Mesendoderm (in vitro differentiated cells): ENCODE data around the gene SERTAD2.

Source experiments
- DNase-seq: peaks from one replicate; pipeline ENCODE4 v3.0.0; 2013
- H2AK5ac ChIP-seq: 2 replicates; pipeline ENCODE4 v1.6.1; 2013; ENCODE audit warnings: low read length, inconsistent platforms
- H2BK120ac ChIP-seq: 2 replicates; pipeline ENCODE4 v1.6.1; 2013; ENCODE audit warnings: low read depth, mild to moderate bottlenecking, low read length, moderate library complexity, mixed read lengths
- H2BK15ac ChIP-seq: replicated peaks from 2 replicates; pipeline ENCODE4 v1.6.1; 2013; ENCODE audit warnings: low read depth, mild to moderate bottlenecking, moderate library complexity
- H2BK5ac ChIP-seq: 2 replicates; pipeline ENCODE4 v1.6.1; 2013; ENCODE audit warnings: low read length, inconsistent platforms
- H3K18ac ChIP-seq: 2 replicates; pipeline ENCODE4 v1.6.1; 2013; ENCODE audit warnings: mild to moderate bottlenecking, low read length, mixed read lengths
- H3K23ac ChIP-seq: one replicate; pipeline ENCODE4 v1.6.1; 2013; ENCODE audit warnings: low read length
- H3K27ac ChIP-seq: 2 replicates; pipeline ENCODE4 v1.5.1; 2013; ENCODE audit warnings: low read depth, mild to moderate bottlenecking, inconsistent platforms, low read length, moderate library complexity
- H3K27me3 ChIP-seq: 2 replicates; pipeline ENCODE4 v1.6.1; 2013; ENCODE audit warnings: low read length, control low read depth, mild to moderate bottlenecking, inconsistent platforms; ENCODE audit not compliant: insufficient read depth, poor library complexity
- H3K36me3 ChIP-seq: 2 replicates; pipeline ENCODE4 v1.6.1; 2013; ENCODE audit warnings: low read length, inconsistent platforms; ENCODE audit not compliant: control insufficient read depth, insufficient read depth
- H3K4ac ChIP-seq: one replicate; pipeline ENCODE4 v1.6.1; 2013; ENCODE audit warnings: low read depth, mild to moderate bottlenecking, low read length, moderate library complexity
- H3K4me1 ChIP-seq: 2 replicates; pipeline ENCODE4 v1.6.1; 2013; ENCODE audit warnings: low read depth, low read length, inconsistent platforms; ENCODE audit not compliant: control insufficient read depth
- H3K4me2 ChIP-seq: 2 replicates; pipeline ENCODE4 v1.6.1; 2013; ENCODE audit warnings: low read length
- H3K4me3 ChIP-seq: 2 replicates; pipeline ENCODE4 v1.5.1; 2013; ENCODE audit warnings: mild to moderate bottlenecking, low read length
- H3K56ac ChIP-seq: one replicate; pipeline ENCODE4 v1.6.1; 2013; ENCODE audit warnings: low read length
- H3K79me1 ChIP-seq: 2 replicates; pipeline ENCODE4 v1.6.1; 2013; ENCODE audit warnings: low read length, inconsistent platforms
- H3K79me2 ChIP-seq: 2 replicates; pipeline ENCODE4 v1.6.1; 2013; ENCODE audit warnings: mild to moderate bottlenecking, low read length; ENCODE audit not compliant: control insufficient read depth, insufficient read depth
- H3K9ac ChIP-seq: 2 replicates; pipeline ENCODE4 v1.6.1; 2013; ENCODE audit warnings: low read length, inconsistent platforms
- H4K5ac ChIP-seq: one replicate; pipeline ENCODE4 v1.6.1; 2013; ENCODE audit warnings: low read length
- H4K8ac ChIP-seq: one replicate; pipeline ENCODE4 v1.6.1; 2013; ENCODE audit warnings: low read depth, mild to moderate bottlenecking, control low read depth, low read length, moderate library complexity
- WGBS: extraction: QIAGEN DNeasy Blood & Tissue Kit; methylation state at CpG from one replicate; pipeline ENCODE4 v1.1.7; 2013; ENCODE audit warnings: low lambda C conversion rate, missing lambda C conversion rate; ENCODE audit not compliant: insufficient coverage; ENCODE audit errors: extremely low coverage; 5-methylcytosine and 5-hydroxymethylcytosine counted together

SERTAD2 gene

GRCh38 chr2:64595397-64596176 lies 58.1 kb downstream of the SERTAD2 start:
- DNase-seq: peak; percentile 59
- no peak overlapping the region for H2BK120ac ChIP-seq

GRCh38 chr2:64594226-64594989 lies 59.3 kb downstream of the SERTAD2 start:
- Histone ChIP-seq H3K23ac (no peak overlapping the region), H2BK120ac (no peak overlapping the region), H3K4ac (no peak overlapping the region), H3K56ac (no peak overlapping the region), H3K18ac (no peak overlapping the region), H2AK5ac (no peak overlapping the region), H4K5ac (no peak overlapping the region), H3K79me2 (no peaks in the 10 kb centered on the region), H3K9ac (no peak overlapping the region), H2BK15ac (no peak overlapping the region), H3K27ac (no peak overlapping the region), H3K4me3 (no peak overlapping the region), H3K36me3 (no peaks in the 10 kb centered on the region), H3K4me1 (no peaks in the 10 kb centered on the region), H3K27me3 (no peaks in the 10 kb centered on the region), H3K4me2 (no peak overlapping the region), H2BK5ac (no peak overlapping the region), H4K8ac (no peak overlapping the region), H3K79me1 (no peaks in the 10 kb centered on the region)
- DNase-seq: no peak
- WGBS: no CpG with 5 or more reads among the region's 7 CpGs

More at GRCh38 chr2:64595397-64596176, 58.1 kb downstream of the SERTAD2 start:
- Histone ChIP-seq H3K79me1 (no peaks in the 10 kb centered on the region), H3K4me3 (no peak overlapping the region), H4K8ac (no peak overlapping the region), H3K18ac (no peak overlapping the region), H2AK5ac (no peak overlapping the region), H2BK5ac (no peak overlapping the region), H4K5ac (no peak overlapping the region), H3K4me2 (no peak overlapping the region), H3K23ac (no peak overlapping the region), H3K4ac (no peak overlapping the region), H3K27ac (no peak overlapping the region), H3K27me3 (no peaks in the 10 kb centered on the region), H2BK15ac (no peak overlapping the region), H3K79me2 (no peaks in the 10 kb centered on the region), H3K4me1 (no peaks in the 10 kb centered on the region), H3K36me3 (no peaks in the 10 kb centered on the region), H3K56ac (no peak overlapping the region), H3K9ac (no peak overlapping the region)
- WGBS: no CpG with 5 or more reads among the region's 4 CpGs

- H3K79me2 ChIP-seq: no peaks in the 10 kb centered on the region
- H3K36me3 ChIP-seq: no peaks in the 10 kb centered on the region
- H2BK5ac ChIP-seq: no peak overlapping the region
- no peak overlapping the region for H2BK120ac ChIP-seq
- no peak overlapping the region for H4K8ac ChIP-seq
- H3K9ac ChIP-seq: no peak overlapping the region
- H3K18ac ChIP-seq: no peak overlapping the region
- no peak for DNase-seq
- H3K4ac ChIP-seq: no peak overlapping the region
- H3K4me2 ChIP-seq: no peak overlapping the region
- no peak overlapping the region for H3K23ac ChIP-seq
- H3K27ac ChIP-seq: no peak overlapping the region
- no peak overlapping the region for H3K56ac ChIP-seq
- H3K4me3 ChIP-seq: no peak overlapping the region
- no peaks in the 10 kb centered on the region for H3K79me1 ChIP-seq
- H4K5ac ChIP-seq: no peak overlapping the region
- no peak overlapping the region for H2AK5ac ChIP-seq
- H2BK15ac ChIP-seq: no peak overlapping the region
- WGBS: no CpG with 5 or more reads among the region's 4 CpGs
- no peaks in the 10 kb centered on the region for H3K4me1 ChIP-seq
- no peaks in the 10 kb centered on the region for H3K27me3 ChIP-seq
Measured at GRCh38 chr2:64593035-64593655, 60.6 kb downstream of the SERTAD2 start.

GRCh38 chr2:64591188-64591587 lies 62.5 kb downstream of the SERTAD2 start:
- H3K27me3 ChIP-seq: no peaks in the 10 kb centered on the region
- H4K8ac ChIP-seq: peak overlapping the region; percentile 13
- no peak overlapping the region for H2BK120ac ChIP-seq
- no peak overlapping the region for H3K4me3 ChIP-seq
- no peak overlapping the region for H3K9ac ChIP-seq
- H2BK15ac ChIP-seq: no peak overlapping the region
- no peak overlapping the region for H3K4ac ChIP-seq
- no CpG with 5 or more reads among the region's 4 CpGs for WGBS
- no peak overlapping the region for H3K27ac ChIP-seq
- no peak overlapping the region for H3K56ac ChIP-seq
- DNase-seq: no peak
- H3K4me1 ChIP-seq: no peaks in the 10 kb centered on the region
- H4K5ac ChIP-seq: no peak overlapping the region
- no peak overlapping the region for H3K4me2 ChIP-seq
- H3K79me1 ChIP-seq: no peaks in the 10 kb centered on the region
- no peak overlapping the region for H3K23ac ChIP-seq
- H3K36me3 ChIP-seq: no peaks in the 10 kb centered on the region
- no peak overlapping the region for H3K18ac ChIP-seq
- H3K79me2 ChIP-seq: no peaks in the 10 kb centered on the region
- no peak overlapping the region for H2BK5ac ChIP-seq
- H2AK5ac ChIP-seq: no peak overlapping the region

GRCh38 chr2:64587561-64587960 lies 66.2 kb downstream of the SERTAD2 start:
- H2AK5ac ChIP-seq: no peak overlapping the region
- H2BK15ac ChIP-seq: no peak overlapping the region
- no peaks in the 10 kb centered on the region for H3K79me1 ChIP-seq
- H3K4me1 ChIP-seq: no peaks in the 10 kb centered on the region
- H3K4ac ChIP-seq: no peak overlapping the region
- no peak overlapping the region for H4K5ac ChIP-seq
- no peaks in the 10 kb centered on the region for H3K79me2 ChIP-seq
- no peaks in the 10 kb centered on the region for H3K27me3 ChIP-seq
- no peaks in the 10 kb centered on the region for H3K36me3 ChIP-seq
- no peak overlapping the region for H3K23ac ChIP-seq
- DNase-seq: no peak
- no peak overlapping the region for H2BK120ac ChIP-seq
- H3K56ac ChIP-seq: no peak overlapping the region
- no peak overlapping the region for H3K18ac ChIP-seq
- H2BK5ac ChIP-seq: no peak overlapping the region
- H3K27ac ChIP-seq: no peak overlapping the region
- H4K8ac ChIP-seq: no peak overlapping the region
- H3K4me3 ChIP-seq: no peak overlapping the region
- H3K9ac ChIP-seq: no peak overlapping the region
- no peak overlapping the region for H3K4me2 ChIP-seq
